HL-60 (cell line): ENCODE measurements around the gene VDAC2.
"Not testable (repeated sequence)": the region's sequence is repeated elsewhere in the genome, so short reads cannot be mapped to it uniquely, and the experiment has no call there.

Source experiments
- DNase-seq, 2 experiments: peaks; one replicate each; pipeline ENCODE4 v3.0.0-alpha.2; 2010 to 2020; ENCODE audit warnings: low read depth in 1 of 2, low spot score in 1 of 2
- H3K27ac ChIP-seq: fragments of 250-450 bp; sonication (Bioruptor Pico); replicated peaks from 2 replicates; pipeline ENCODE4 v1.5.1; 2020; ENCODE audit warnings: mild to moderate bottlenecking, moderate library complexity
- H3K27me3 ChIP-seq: fragments of 250-450 bp; sonication (Bioruptor Pico); 2 replicates; pipeline ENCODE4 v1.5.1; 2021; ENCODE audit warnings: mild to moderate bottlenecking, moderate library complexity; ENCODE audit not compliant: insufficient read depth, poor library complexity, severe bottlenecking
- H3K4me3 ChIP-seq: replicated peaks from 2 replicates; pipeline ENCODE4 v1.5.1; 2011; ENCODE audit warnings: mild to moderate bottlenecking, control low read depth, low read length; ENCODE audit not compliant: insufficient read depth
- CTCF ChIP-seq: IDR thresholded peaks from one replicate; pipeline ENCODE4 v1.5.1; 2011; ENCODE audit warnings: low read length, control low read depth, inconsistent platforms; ENCODE audit not compliant: insufficient read depth
- GABPA ChIP-seq: IDR thresholded peaks from 2 replicates; pipeline ENCODE4 v1.6.1; 2012; ENCODE audit warnings: low read depth
- POLR2AphosphoS5 ChIP-seq: IDR thresholded peaks from 2 replicates; pipeline ENCODE4 v1.6.1; 2012; ENCODE audit warnings: low read depth
- SPI1 ChIP-seq: IDR thresholded peaks from 2 replicates; pipeline ENCODE4 v1.6.1; 2012; ENCODE audit warnings: low read depth, mild to moderate bottlenecking, borderline replicate concordance
- TF ChIP-seq, protein P1 (sequence below): IDR thresholded peaks from 2 replicates; pipeline ENCODE4 v1.6.1; 2012; ENCODE audit warnings: low read depth; ENCODE audit not compliant: insufficient replicate concordance

Gene VDAC2

DNA sequence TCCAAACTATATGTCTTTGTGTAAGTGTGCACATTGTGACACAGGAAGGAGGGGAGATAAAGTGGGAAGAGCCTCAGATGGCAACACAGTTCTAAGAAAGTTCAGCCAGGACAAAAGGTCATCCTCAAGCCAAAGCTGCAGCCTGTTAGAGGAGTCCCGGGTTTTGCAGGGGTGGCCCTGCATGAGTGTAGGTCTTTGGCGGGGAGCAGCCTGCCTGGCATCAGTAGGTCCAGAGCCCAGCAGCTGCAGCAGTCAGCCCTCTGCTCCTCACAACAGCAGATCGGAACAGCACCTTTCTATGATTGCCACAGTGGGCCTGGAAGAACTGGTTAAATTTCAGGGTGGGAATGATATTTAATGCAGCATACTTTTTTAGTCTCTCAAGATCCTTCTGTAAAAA is 13.5 kb upstream of the VDAC2 start:
- no peak for DNase-seq
- Histone ChIP-seq H3K4me3 (no peak overlapping the region), H3K27ac (no peak overlapping the region), H3K27me3 (no peaks in the 10 kb centered on the region)
- TF ChIP-seq POLR2AphosphoS5: no peak
- no peak for TF ChIP-seq CTCF
- TF ChIP-seq, protein P1, sequence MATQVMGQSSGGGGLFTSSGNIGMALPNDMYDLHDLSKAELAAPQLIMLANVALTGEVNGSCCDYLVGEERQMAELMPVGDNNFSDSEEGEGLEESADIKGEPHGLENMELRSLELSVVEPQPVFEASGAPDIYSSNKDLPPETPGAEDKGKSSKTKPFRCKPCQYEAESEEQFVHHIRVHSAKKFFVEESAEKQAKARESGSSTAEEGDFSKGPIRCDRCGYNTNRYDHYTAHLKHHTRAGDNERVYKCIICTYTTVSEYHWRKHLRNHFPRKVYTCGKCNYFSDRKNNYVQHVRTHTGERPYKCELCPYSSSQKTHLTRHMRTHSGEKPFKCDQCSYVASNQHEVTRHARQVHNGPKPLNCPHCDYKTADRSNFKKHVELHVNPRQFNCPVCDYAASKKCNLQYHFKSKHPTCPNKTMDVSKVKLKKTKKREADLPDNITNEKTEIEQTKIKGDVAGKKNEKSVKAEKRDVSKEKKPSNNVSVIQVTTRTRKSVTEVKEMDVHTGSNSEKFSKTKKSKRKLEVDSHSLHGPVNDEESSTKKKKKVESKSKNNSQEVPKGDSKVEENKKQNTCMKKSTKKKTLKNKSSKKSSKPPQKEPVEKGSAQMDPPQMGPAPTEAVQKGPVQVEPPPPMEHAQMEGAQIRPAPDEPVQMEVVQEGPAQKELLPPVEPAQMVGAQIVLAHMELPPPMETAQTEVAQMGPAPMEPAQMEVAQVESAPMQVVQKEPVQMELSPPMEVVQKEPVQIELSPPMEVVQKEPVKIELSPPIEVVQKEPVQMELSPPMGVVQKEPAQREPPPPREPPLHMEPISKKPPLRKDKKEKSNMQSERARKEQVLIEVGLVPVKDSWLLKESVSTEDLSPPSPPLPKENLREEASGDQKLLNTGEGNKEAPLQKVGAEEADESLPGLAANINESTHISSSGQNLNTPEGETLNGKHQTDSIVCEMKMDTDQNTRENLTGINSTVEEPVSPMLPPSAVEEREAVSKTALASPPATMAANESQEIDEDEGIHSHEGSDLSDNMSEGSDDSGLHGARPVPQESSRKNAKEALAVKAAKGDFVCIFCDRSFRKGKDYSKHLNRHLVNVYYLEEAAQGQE: no peak
- TF ChIP-seq SPI1: no peak
- TF ChIP-seq GABPA: no peak

DNA sequence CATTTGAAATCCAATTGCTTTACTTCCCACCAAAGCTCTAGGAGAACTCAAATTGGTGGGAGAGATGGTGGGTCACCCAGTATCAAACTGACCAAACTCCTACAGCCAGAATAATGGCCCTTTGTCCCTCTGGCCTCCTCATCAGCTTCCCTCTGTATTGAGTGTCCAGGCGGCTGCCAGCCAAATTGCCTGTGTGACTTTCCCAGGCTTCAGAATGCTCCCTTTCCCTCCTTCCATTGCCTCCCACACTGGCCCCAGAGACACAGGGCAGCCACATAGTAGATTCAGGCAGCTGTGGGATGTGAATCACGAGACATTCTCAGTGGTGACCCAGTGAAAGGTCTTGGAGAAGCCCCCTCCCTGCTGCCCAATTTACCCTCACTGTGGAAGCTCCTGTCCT is 12.7 kb upstream of the VDAC2 start:
- Histone ChIP-seq H3K4me3 (no peak overlapping the region), H3K27me3 (no peaks in the 10 kb centered on the region), H3K27ac (no peak overlapping the region)
- DNase-seq: no peak
- TF ChIP-seq, protein P1: no peak
- no peak for TF ChIP-seq SPI1
- no peak for TF ChIP-seq GABPA
- no peak for TF ChIP-seq POLR2AphosphoS5
- no peak for TF ChIP-seq CTCF

GRCh38 chr10:75199949-75200348 is 10.6 kb upstream of the VDAC2 start:
- H3K27me3 ChIP-seq, DNase-seq, H3K4me3 ChIP-seq, H3K27ac ChIP-seq: not testable (repeated sequence)

DNA sequence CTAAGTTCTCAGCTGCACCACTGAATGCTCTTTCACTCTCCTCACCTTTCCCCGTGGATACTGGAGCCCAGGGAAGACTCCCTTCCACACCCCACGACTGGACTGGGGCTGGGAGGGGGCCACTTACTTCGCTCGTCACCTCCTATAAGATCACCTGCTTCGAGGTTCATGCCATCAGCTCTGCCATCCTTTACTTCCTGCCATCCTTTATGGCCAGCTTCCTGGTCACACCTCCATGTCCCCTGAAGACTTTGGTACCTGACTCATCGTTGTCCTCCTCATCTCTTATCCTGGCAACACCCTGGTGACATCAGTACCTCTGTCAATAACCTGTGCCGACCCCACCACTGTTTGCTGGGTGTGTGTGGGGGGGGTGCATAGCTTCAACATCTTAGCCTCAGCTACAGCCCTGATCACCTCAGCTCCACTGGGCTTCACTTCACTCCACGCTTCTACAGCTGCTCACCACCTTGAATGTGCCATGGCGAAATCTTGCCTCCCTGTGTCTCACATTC is 8.7 kb upstream of the VDAC2 start:
- TF ChIP-seq GABPA (no peak), CTCF (no peak), SPI1 (no peak), POLR2AphosphoS5 (no peak)
- TF ChIP-seq, protein P1: no peak
- Histone ChIP-seq H3K27ac (no peak overlapping the region), H3K27me3 (no peaks in the 10 kb centered on the region), H3K4me3 (no peak overlapping the region)
- DNase-seq: no peak
